ENCODE data around the gene MRPL58.

Gene MRPL58

DNA sequence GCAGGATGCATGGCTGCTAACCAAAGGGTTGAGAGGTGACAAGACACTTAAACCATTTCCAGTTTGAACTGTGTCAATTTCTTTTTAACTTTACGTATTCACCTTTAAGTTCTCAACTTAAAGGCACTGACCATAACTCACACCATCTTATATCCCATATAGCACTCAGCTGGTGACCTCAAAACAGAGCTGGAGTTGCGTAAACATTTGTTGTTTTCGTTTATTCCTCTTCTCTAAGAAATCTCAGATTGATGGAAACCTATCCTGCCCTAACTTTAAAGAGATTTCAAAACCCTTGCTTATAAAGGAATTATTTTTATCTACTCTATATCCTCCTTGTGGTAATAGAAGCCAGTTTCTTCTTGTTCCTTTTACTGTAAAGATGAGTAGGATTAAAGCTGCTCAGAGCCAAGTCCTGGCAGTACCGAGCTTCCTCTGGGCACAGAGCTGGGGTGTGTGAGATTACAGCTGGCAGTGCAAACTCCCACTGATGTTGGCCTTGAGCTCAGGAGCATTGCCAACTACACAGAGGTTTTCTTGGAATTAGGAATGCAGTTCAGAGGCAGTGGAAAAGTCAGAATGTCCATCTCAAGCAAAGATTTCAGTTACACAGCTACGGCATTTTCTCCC lies 35.9 kb downstream of the MRPL58 start:
- DNase-seq = peak; percentile 37

- no peak for DNase-seq
Measured at GRCh38 chr17:75049057-75049456, 36.6 kb downstream of the MRPL58 start.

- no peak for DNase-seq
Measured at GRCh38 chr17:75049706-75050105, 37.2 kb downstream of the MRPL58 start.

- DNase-seq = no peak
Measured at GRCh38 chr17:75051941-75052340, 39.5 kb downstream of the MRPL58 start.

- peak; percentile 74 for DNase-seq
Measured at GRCh38 chr17:75059369-75060345, 47.2 kb downstream of the MRPL58 start.

GRCh38 chr17:75060434-75061054 lies 48.1 kb downstream of the MRPL58 start:
- no peak for DNase-seq

DNA sequence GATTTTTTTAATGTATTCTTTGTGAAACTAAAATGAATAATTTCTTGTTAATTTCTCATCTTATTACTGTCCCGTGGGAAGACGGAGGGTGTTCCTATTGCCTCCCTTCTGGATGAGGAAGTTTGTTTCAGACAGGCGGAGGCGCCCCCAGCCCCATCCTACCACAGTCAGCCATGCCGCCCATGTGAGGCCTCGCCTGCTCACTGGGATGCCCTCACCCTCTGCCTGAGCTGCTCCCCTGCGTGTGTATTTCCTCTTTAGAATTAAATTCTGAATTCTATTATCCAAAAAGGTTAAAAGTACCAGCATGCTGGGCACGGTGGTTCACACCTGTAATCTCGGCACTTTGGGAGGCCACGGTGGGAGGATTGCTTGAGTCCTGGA lies 48.6 kb downstream of the MRPL58 start:
- no peak for DNase-seq

- DNase-seq = no peak
Measured at GRCh38 chr17:75061618-75062017, 49.1 kb downstream of the MRPL58 start.

- DNase-seq = no peak
Measured at GRCh38 chr17:75063201-75063600, 50.7 kb downstream of the MRPL58 start.

GRCh38 chr17:75063626-75064025 lies 51.2 kb downstream of the MRPL58 start:
- DNase-seq = no peak

DNA sequence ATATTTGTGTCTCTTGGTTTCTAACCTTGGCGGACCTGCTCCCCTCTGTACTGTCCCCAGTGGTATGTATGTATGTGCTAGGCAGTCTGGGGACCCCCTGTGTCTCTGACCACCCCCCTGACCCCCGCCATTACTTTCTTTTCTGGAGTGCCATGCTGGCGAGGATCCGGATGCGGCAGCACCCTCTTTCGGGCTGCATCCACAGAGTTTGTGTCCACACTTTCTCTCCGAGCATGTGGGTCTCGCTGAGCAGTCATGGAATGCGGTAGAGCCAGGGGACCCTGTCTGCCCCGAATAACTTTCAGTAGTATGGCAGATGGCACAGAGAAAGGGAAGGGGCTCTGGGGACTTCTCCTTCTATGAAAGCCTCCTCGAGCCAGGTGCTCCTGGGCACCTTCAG lies 51.6 kb downstream of the MRPL58 start:
- DNase-seq = no peak

DNA sequence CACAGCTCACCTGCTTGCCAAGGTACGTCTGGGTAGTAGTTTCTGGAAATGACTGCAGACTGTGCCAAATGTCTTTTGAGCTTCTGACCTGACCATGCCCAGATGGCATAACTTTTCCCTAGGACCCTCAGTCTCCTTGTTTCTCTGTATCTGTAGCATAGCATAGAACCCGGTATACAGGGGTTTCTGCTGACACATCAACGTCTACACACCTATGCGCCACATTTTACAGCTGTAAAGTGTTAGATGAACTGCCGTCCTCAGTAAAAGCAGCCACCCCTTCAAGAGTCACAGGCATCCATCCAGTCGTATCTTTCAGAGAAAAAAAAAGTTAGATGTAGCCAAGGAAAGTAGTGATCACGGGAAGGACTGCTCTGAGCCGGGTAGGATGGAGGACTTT lies 52.0 kb downstream of the MRPL58 start:
- no peak for DNase-seq

- DNase-seq = no peak
Measured at GRCh38 chr17:75064867-75065561, 52.5 kb downstream of the MRPL58 start.

- no peak for DNase-seq
Measured at GRCh38 chr17:75065562-75066151, 53.2 kb downstream of the MRPL58 start.

GRCh38 chr17:75067856-75068255 lies 55.4 kb downstream of the MRPL58 start:
- DNase-seq = peak; percentile 62

DNA sequence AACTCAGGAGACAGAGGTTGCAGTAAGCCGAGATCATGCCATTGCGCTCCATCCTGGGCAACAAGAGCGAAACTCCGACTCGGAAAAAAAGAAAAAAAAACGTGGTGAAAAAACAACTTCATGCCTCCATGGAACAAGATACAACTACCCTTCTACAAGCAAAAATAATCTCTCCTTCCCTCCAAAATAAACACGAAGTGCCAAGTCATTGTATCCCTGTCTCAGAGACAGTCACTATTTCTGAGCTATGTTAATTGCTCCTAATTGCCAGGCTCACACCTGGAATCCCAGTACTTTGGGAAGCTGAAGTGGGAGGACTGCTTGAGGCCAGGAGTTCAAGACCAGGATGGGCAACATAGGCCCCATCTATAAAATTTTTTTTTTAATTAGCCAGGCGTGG lies 56.3 kb downstream of the MRPL58 start:
- DNase-seq = no peak

DNA sequence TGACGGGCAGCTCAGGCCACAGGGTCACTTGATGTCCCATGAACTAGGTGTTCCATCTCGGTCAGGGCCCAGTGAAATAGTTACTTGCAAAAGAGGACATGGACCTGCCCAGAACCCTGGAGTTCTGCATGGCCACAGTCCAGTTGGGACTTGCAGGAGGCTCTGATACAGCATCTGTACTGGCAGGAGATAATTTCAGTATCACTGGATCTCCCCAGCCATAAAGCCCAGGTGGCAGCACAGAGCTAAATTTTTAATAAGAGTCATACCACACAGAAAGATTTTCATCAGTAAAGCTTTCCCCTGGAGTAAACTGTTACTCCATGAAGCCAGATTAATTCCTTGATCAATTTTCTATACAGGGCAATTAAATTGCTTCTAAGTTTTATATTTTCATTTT lies 57.3 kb downstream of the MRPL58 start:
- no peak for DNase-seq

All from MV-4-11 (cell line).